22Rv1 (cell line): ENCODE measurements around the gene NRXN3.

Experiments used
- CTCF ChIP-seq: fragments of 450-650 bp; IDR thresholded peaks from 2 replicates; pipeline ENCODE4 v1.5.1; 2017; ENCODE audit warnings: mild to moderate bottlenecking
- ZFX ChIP-seq: fragments of 450-650 bp; IDR thresholded peaks from 2 replicates; pipeline ENCODE4 v1.6.1; 2017; ENCODE audit warnings: antibody characterized with exemption, borderline replicate concordance

GRCh38 chr14:78959674-78960264, 789.6 kb downstream of the NRXN3 start:
- TF ChIP-seq CTCF = peak; percentile 92
- no peak for TF ChIP-seq ZFX
